Peyer's patch (tissue), 4 donors: Measurements from ENCODE around the gene C1orf105.

ENCODE experiments used
- CTCF ChIP-seq, 6 experiments: fragments of 450-650 bp in 4 of 6; fragments of 200-600 bp in 2 of 6; sonication (generic) in 1 of 6; IDR thresholded peaks; one replicate each; pipeline ENCODE4 v1.5.1; 2017 to 2019; ENCODE audit warnings: antibody characterized with exemption in 6 of 6, mild to moderate bottlenecking in 3 of 6, moderate library complexity in 1 of 6
- POLR2A ChIP-seq, 2 donors: fragments of 450-650 bp; IDR thresholded peaks; one replicate each; pipeline ENCODE4 v1.5.1; 2017; ENCODE audit warnings: antibody characterized with exemption in 2 of 2, mild to moderate bottlenecking in 2 of 2, moderate library complexity in 2 of 2

DNA sequence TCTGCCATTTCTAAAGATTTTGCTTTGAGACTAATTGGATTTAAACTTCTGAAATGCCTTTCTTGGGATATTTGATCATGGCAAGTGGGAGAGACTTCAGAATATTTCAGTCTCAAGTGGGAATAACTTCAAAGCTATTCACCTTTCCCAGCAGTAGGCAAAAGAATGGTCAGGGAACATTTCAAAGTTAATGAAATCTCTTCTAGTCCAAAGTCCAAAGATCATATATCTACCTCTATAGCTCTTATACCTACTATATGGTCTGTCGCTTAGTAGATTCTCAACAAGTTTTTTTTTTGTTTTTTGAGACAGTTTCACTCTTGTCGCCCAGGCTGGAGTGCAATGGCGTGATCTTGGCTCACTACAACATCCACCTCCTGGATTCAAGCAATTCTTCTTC is 67.9 kb downstream of the C1orf105 start:
- TF ChIP-seq POLR2A (IDR thresholded peaks at IDR 0.05): no peak
- no peak for TF ChIP-seq CTCF (IDR thresholded peaks at IDR 0.05)
